Activated CD8-positive, alpha-beta memory T cell treated with anti-CD3 and anti-CD28 coated beads for 24 hours (primary cell): Measurements from ENCODE around the gene BTBD3.

ENCODE experiments used
- DNase-seq: peaks from one replicate; pipeline ENCODE4 v3.0.0-alpha.2; 2020

BTBD3 gene

DNA sequence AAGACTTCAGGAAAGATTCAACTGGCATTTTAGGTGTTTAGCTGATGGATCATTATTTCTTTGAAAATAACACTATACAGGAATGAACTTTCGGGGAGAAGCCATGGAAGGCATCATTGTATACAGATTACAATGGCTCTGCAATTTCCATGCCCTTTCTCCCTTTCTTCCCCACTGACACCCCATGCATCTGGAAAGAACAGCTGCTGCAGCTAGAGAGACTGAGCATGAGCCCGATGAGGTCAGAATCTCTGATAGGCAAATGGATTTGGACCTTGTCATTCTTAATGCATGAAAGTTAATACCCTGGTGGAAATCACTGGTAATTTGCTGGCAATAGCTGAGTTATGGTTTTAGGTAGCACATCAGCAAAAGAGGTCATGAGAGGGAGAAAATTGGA, 54.8 kb downstream of the BTBD3 start:
- no peak for DNase-seq
